Urothelium cell line (cell line): ENCODE measurements around the gene CYP26B1.

ENCODE experiments used
- DNase-seq: peaks from one replicate; pipeline ENCODE4 v3.0.0; 2011; ENCODE audit warnings: low spot score, mixed read lengths
- FAIRE-seq: peaks from 2 replicates; lab custom pipeline; 2011; peaks lifted over from hg19 to GRCh38; lab: Jason Lieb, UNC

Gene CYP26B1, protein sequence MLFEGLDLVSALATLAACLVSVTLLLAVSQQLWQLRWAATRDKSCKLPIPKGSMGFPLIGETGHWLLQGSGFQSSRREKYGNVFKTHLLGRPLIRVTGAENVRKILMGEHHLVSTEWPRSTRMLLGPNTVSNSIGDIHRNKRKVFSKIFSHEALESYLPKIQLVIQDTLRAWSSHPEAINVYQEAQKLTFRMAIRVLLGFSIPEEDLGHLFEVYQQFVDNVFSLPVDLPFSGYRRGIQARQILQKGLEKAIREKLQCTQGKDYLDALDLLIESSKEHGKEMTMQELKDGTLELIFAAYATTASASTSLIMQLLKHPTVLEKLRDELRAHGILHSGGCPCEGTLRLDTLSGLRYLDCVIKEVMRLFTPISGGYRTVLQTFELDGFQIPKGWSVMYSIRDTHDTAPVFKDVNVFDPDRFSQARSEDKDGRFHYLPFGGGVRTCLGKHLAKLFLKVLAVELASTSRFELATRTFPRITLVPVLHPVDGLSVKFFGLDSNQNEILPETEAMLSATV

DNA sequence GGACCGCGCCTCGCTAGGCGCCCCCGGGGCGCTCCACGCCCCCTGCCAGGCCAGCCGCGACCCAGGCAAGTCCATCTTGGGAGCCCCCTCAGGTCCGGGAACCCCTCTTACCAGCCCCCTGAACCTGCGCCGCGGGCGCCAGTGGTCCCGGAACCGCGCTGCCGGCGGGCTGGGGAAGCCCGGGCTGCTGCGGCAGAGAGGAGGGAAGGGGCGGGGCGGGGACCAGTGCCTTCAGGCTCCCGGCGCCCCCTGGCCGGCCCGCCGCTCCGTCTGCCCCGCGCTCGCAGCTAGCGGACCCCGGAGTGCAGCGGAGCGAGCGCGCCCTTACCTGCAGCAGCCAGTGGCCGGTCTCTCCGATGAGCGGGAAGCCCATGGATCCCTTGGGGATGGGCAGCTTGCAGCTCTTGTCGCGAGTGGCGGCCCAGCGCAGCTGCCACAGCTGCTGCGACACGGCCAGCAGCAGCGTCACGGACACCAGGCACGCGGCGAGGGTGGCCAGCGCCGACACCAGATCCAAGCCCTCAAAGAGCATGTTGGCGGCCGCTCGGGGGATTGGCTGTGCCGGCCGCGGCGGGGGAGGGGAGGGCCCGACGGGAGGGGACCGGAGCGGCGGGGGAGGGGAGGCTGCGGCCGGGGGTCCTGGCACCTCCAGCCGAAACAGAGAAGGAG is at the start of gene CYP26B1:
Gene CYP26B1, minus strand, starts transcription at position 560 of the 669 bp plus-strand sequence. Its CDS starts 28 bp downstream, at position 532.
- DNase-seq (no peak), FAIRE-seq (no peak)

GRCh38 chr2:72193723-72194122 is 46.1 kb upstream of the CYP26B1 start:
- DNase-seq: no peak
- FAIRE-seq: no peak

DNA sequence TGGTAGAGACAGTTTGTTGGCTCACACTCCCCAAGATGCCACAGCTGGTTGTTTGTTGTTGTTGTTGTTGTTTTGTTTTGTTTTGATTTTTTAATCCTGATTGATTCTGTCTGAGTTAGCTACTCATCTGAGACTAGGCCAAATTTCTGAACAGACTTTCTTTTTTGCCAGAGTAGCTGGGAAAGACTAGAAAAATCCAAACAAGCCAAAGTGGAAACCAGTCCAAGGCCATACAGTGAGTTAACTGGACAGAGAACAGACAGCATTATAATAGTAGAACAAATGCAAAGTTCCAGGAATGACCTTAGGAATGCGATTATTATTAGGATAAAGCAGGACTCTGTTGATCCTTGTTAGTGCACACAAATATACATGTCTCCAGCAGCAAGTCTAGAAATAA is 43.8 kb upstream of the CYP26B1 start:
- FAIRE-seq: no peak
- DNase-seq: no peak

DNA sequence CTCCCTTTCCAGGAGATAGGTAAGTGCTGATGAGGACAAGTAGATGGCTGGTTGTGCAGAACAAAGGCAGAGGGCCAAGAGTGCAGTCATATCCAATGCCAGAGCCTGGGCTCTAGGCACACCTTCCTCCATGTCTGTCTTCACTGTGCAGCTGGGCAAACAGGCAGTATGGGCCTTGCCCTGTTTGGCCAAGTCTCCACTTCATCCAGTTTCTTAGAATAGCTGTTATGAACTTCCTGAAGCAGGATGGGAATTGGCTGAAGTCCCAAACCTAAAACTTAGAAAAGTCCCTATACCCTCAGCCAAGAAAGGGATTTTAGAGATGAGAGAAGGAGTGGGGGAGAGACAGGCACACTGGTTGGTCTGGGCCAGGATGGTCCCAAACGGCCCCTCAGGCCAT is 37.5 kb upstream of the CYP26B1 start:
- no peak for FAIRE-seq
- no peak for DNase-seq

DNA sequence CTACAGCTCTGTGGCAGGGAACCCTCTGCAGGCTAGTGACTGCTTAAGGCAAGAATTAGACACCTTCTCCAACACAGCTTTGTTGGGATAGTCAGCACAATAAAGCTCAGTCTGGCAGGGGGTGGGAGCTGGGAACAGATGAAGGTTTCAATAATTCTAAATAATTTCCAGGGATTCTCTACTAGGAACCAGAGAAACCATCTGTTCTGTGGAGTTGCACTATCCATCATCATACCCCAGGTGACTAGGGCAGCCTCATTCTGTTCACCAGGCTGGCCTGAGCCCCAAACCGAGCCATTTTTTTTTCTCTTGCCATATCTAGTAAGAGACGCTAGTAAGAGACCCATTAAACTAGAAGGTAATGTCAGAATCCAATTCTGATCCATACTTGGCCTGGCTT is 35.8 kb upstream of the CYP26B1 start:
- DNase-seq: no peak
- FAIRE-seq: no peak

- FAIRE-seq (no peak), DNase-seq (no peak)
Observed at GRCh38 chr2:72183016-72183415, 35.4 kb upstream of the CYP26B1 start.

- no peak for FAIRE-seq
Observed at GRCh38 chr2:72182547-72182946, 34.9 kb upstream of the CYP26B1 start.

GRCh38 chr2:72181616-72182015 is 34.0 kb upstream of the CYP26B1 start:
- DNase-seq (no peak), FAIRE-seq (no peak)

More at GRCh38 chr2:72182547-72182946, 34.9 kb upstream of the CYP26B1 start:
- no peak for DNase-seq

DNA sequence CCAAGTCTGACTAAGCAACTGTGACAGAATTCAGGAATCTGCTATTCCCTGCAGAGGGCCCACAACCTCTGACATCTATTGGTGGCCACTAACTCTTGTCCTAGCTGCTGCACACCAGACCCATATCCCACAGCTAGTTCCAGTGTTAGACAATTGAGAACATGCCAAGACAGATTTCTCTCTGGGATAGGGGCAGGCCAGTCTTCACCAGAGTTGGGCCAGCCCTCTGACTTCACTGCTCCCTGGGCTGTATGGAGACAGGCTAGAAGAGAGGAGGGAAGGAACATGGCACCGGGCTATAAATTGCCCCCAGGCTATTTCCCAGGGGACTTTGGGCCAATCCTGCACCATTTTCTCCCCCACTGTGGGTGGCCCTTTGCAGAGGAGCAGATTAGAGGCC is 32.7 kb upstream of the CYP26B1 start:
- no peak for DNase-seq
- no peak for FAIRE-seq

GRCh38 chr2:72178551-72178950 is 30.9 kb upstream of the CYP26B1 start:
- DNase-seq: no peak
- FAIRE-seq: no peak

- no peak for FAIRE-seq
- DNase-seq: no peak
Observed at GRCh38 chr2:72176281-72176680, 28.6 kb upstream of the CYP26B1 start.

DNA sequence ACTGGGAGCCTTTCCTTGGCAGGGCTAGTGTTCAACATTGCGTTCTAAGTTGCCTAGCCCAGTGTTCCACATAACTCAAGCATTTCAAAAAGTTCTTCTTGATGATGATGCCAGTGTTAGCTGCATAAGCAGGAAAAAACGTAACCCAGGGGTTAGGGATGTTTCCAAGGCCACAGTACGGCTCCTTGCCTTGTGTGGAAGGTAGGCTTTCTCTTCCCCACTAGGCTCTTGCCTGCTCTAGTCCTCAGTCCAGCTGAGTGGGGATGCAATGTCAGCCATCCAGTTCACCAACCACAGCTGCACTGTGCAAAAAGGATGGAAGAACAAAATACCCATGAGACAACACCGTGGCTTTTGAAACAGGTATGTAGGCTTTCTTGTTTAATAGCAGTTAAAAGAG is 28.0 kb upstream of the CYP26B1 start:
- no peak for FAIRE-seq
- no peak for DNase-seq

GRCh38 chr2:72173640-72174321 is 26.1 kb upstream of the CYP26B1 start:
- DNase-seq (no peak), FAIRE-seq (no peak)

DNA sequence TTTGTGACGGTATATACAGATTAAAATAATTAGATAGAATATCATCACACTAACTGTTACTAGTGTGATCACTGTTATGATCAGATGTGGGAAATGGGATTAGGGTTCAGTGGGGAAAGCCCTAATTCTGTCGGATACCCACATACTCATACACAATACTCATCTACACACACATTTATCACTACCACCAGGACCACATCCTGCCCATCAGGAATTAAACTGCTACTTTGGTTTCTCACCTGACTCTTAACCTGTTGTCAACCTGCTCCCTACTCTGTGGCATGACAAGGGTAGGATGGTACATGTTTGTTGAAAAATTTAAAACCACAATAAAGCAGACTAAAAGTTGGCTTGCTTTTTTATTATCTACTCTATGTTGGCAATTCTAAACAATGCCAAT is 24.8 kb upstream of the CYP26B1 start:
- DNase-seq (no peak), FAIRE-seq (peak; percentile 63)

- FAIRE-seq (no peak), DNase-seq (no peak)
Observed at GRCh38 chr2:72166279-72166678, 18.6 kb upstream of the CYP26B1 start.

- DNase-seq (no peak), FAIRE-seq (no peak)
Observed at GRCh38 chr2:72165792-72166191, 18.1 kb upstream of the CYP26B1 start.

DNA sequence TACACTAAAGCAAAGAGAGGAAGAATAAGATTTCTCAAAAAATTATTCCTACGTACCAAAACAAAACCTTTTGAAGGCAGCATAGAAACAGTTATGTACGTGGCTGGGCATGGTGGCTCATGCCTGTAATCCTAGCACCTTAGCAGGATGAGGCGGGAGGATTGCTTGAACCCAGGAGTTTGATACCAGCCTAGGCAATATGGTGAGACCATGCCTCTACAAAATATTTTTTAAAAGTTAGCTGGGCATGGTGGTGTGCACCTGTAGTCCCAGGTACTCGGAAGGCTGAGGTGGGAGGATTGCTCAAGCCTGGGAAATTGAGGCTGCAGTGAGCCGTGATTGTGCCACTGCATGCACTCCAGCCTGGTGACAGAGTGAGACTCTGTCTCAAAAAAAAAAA is 14.9 kb upstream of the CYP26B1 start:
- no peak for DNase-seq
- no peak for FAIRE-seq

GRCh38 chr2:72159211-72159993 is 11.7 kb upstream of the CYP26B1 start:
- no peak for DNase-seq
- no peak for FAIRE-seq

DNA sequence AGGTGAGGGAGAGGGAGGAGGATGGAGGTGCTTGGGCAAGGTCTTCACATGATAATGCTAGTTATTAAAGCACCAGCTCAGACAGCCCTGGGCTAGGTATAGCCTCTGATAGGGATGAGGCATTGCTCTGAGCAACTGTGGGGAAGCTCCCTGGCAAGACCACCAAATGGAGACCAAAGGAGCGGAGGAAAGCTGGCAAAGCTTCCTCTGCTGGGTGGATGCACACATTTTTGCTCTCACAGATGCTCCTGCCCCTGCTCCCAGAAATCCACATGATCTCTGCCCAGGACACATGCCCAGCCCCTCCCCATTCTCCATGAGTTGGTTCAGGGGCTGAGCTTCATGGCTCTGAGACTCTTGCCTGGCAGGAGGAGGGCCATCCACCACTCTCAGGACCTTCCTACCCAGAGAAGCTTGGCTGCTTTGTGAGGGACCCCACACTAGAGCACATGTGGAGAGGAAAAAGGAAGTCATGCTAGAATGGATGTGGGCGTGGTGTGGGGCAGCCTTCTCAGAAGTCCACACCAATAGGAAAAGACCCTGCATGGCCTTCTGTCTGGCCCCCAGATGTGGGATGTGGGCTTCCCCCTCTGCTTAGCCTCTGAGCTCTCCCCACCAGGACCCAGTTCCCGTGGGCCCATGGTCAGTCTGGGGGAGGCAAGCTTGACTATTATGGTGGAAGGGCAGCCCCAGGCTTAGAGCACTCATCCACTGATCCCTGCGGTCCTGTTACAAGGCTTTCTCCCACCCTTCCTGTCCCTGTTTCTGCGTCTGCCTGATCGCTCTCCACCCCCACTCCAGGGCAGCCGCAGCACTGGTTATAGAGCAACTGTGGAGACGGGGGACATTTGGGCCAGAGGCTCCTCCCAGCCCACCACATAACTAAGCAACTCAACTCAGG is 10.5 kb upstream of the CYP26B1 start:
- DNase-seq (no peak), FAIRE-seq (no peak)

DNA sequence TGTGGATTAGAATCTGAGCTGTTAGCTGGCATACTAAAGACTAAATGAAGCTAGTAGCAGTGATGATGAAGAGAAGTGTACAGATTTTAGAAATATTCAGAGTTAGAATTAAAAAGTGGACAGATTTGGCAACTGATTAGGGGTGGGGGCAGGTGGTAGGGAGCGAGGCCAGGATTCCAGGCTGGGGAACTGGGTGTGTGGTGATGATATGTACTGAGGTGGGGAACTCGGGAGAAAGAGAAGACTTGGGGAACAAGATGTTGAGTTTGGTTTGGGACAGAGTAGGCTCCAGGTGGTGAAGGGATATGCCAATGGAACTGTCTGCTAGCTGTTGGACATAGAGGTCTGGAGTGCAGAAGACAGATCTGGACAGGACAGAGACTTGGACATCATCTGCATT is 9.2 kb upstream of the CYP26B1 start:
- no peak for FAIRE-seq
- no peak for DNase-seq
